ENCODE results near the gene DPP6. TPM values are rescaled to one million over a fixed set of nuclear protein-coding genes. Genes with fewer than 3 reads are reported as not detected.

DPP6 gene
- total and polyA plus RNA-seq, 2 of the 8 experiments (the other 6 are each of a cell fraction or from before 2014, with no cell fraction given) = 4.7 to 6.8 TPM

DNA sequence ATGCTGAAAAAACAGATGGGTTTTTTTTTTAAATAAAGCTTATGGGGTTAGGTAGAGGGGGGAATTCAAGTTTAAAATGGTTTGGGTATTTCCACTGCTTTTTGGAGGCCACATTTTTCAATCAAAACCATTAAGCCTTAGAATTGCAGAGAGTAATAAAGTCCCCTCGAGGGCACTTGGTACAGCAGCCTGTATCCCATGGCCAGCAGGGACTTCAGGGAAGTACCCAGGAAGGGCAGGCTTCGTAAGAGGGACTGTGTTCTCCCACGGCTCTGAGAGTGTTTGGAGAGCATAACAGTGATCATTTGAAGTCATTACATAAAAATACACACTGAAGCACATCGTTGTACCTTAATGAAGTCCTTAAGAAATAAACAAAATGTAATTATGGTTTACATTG lies 432.7 kb downstream of the DPP6 start (continued):
- TF ChIP-seq YY1 (IDR thresholded peaks at IDR 0.05; ENCODE audit: low read depth, low read length) (no peak), CBX8 (IDR thresholded peaks at IDR 0.05; ENCODE audit: borderline replicate concordance, low read depth, low read length) (no peak), TEAD4 (IDR thresholded peaks at IDR 0.05; ENCODE audit: low read depth, low read length) (no peak), EP300 (IDR thresholded peaks at IDR 0.05; ENCODE audit: borderline replicate concordance in 1 of 2, low read depth in 2 of 2, low read length in 2 of 2) (no peak), POLR2A (IDR thresholded peaks at IDR 0.05; ENCODE audit: control extremely low read depth in 1 of 2, low read depth in 2 of 2, low read length in 2 of 2) (no peak), EGR1 (IDR thresholded peaks at IDR 0.05; ENCODE audit: borderline replicate concordance, low read depth, low read length) (no peak)
- TF ChIP-seq, protein P1, sequence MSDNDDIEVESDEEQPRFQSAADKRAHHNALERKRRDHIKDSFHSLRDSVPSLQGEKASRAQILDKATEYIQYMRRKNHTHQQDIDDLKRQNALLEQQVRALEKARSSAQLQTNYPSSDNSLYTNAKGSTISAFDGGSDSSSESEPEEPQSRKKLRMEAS (IDR thresholded peaks at IDR 0.05) = no peak
